ENCODE measurements around the gene PLCG2.
"Not testable (repeated sequence)": the region's sequence is repeated elsewhere in the genome, so short reads cannot be mapped to it uniquely, and the experiment has no call there.

The PLCG2 gene

DNA sequence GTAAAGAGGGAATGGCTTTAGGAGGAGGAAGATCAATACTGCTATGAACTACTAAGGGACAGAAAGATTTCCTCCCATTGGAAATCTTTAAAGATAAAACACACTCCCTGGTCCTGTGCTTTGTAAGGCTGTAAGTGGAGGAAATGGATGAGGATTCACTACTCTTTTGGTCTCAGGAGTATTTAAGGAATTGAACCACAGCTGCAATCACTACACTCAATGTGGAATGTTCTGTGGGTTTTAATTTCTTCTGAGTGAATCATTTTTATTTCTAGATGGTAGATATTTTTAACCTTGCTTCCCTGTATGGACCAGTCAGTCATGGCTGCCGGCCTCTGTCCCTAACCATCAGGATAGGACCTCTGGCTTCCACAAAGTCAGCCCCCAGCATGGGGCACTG, 166.6 kb downstream of the PLCG2 start:
- no peak for DNase-seq

DNA sequence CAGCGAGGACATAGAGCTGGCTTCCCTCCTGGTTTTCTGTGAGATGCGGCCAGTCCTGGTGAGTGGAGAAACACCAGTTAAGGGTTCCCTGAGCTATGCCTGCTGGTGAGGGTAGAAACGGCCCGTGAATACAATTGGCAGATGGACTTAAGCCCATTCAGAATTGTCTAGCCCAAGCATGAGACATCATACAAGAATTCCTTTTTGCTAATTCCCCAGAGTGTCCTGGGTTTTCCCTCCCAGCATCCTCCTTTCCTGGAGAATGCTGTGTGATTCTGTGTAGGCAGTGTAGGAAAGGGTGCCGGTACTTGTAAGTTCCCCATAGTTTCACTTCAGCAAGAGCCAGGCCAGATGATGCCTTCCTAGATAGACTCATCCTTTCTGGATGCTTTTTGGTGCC, 167.1 kb downstream of the PLCG2 start:
- DNase-seq, result no peak

DNA sequence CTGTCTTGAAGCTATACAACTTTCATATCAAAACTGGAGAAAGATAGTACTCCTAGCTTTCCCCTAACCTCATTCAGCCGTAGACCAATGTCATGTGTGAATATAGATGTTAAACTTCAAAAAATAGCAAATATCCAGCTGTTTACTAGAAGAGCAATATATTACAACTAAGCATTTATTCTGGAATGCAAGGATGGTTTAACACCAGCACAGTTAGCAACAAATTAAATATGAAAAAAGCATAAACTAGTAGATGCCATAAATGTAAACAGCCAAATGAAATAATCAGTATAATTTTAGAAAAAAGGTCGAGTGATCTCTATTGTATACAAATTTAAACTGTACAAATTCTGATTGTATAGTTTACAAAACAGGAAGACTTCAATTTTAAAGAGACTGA, 172.5 kb downstream of the PLCG2 start:
- DNase-seq, result no peak

DNA sequence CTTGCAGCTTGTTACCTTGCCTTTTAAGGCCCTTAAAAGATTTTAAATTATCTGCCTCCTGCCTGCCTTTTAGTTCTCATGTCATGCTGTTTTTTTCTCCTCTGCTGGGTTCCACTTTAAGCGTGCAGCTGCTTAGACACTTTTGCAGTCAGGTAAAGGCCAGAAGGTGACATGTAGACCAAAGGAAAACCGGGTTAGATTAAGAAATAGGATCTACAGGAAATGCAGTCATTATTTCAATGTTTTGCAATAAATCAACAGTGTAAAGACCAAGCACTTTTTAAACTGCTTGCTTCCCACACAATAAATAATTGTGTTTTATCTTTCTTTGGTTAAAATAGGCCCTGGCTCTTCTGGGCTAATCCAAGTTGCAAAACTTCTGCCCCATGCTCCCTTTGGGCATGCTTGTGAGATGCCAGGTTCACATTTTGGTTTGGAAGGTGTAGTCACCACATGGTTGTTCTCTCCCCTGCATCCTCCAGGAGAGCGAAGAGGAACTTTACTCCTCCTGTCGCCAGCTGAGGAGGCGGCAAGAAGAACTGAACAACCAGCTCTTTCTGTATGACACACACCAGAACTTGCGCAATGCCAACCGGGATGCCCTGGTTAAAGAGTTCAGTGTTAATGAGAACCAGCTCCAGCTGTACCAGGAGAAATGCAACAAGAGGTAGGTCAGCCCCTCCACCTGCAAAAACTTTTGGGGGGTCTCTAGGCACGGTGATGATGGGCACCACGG, 177.3 kb downstream of the PLCG2 start:
- no peak for DNase-seq

DNA sequence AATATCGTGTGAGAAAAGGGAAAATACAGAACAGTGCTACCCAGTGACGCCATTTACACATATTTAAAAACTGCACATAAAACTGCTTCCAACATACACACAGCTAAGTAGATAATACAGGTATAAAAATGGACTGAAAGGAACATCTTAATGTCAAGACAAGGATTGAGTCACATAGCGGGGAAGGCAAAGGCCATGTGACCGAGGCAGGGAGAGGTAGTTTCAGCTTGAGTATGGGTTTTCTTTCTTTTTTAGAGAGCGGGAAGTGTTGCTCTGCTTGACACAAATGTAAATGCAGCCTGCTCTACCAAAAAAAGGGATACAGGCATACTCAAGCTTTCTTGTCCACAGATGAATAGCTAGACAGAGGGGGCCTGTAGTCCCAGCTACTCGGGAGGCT, 185.7 kb downstream of the PLCG2 start:
- DNase-seq, result no peak

DNA sequence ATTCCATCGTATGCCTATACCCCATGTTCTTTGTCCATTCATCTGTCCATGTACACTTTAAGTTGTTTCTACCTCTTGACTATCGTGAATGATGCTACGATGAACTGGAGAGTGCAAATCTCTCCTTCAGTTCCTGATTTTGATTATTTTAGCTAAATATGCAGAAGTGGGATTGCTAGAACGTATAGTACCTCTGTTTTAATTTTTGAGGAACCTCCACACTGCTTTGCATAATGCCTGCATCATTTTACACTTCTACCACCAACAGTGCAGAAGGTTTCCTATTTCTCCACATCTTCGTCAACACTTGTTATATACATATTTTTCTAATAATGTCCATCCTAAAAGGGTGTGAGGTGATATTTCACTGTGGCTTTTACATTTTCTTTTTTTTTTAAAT, 188.3 kb downstream of the PLCG2 start:
- no peak for DNase-seq

DNA sequence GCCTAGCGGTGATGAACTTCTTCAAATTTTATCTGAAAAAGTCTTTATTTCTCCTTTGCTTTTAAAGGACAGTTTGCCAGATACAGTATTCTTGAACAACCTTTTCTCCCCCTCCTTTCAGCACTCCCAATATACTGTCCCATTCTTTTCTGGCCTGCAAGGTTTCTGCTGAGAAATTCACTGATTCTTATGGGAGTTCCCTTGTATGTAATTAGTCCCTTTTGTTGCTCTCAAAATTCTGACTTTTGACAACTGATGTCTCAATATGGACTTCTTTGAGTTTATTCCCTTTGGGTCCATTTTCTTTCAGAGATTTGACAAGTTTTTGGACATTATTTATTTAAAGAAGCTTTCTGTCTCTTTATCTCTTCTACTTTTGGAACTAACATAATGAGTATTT, 192.8 kb downstream of the PLCG2 start:
- no peak for DNase-seq

DNA sequence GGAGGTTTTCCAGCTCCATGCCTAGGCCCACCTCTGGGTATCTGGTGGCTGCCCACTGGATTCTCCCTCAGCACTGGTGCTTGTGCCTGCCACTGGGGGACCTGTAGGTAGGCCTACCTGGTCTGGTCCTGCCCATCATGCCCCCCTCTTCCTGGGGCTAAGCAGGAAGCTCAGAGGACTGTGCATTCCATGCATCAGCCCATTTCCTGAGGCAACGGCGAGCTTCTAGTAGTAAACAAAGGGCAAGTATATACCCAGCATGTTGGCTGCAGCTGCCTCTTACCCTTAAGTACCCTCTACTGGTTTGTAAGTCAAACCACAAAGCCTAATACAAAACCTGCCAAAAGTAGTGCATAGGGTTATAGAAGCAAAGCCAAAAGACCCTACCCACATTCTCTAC, 194.6 kb downstream of the PLCG2 start:
- no peak for DNase-seq

DNA sequence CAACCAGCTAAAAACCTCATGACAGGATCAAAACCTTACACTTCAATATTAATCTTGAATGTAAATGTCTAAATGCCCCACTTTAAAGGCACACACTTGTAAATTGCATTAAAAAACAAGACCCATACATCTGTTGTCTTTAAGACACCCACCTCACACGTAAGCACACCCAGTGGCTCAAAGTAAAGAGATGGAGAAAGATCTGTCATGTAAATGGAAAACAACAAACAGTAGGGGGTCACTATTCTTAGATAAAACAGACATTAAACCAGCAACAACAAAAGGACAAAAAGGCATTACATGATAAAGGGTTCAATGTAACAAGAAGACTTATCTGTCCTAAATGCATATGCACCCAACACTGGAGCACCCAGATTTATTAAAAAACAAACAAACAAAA, 196.5 kb downstream of the PLCG2 start:
- no peak for DNase-seq

DNA sequence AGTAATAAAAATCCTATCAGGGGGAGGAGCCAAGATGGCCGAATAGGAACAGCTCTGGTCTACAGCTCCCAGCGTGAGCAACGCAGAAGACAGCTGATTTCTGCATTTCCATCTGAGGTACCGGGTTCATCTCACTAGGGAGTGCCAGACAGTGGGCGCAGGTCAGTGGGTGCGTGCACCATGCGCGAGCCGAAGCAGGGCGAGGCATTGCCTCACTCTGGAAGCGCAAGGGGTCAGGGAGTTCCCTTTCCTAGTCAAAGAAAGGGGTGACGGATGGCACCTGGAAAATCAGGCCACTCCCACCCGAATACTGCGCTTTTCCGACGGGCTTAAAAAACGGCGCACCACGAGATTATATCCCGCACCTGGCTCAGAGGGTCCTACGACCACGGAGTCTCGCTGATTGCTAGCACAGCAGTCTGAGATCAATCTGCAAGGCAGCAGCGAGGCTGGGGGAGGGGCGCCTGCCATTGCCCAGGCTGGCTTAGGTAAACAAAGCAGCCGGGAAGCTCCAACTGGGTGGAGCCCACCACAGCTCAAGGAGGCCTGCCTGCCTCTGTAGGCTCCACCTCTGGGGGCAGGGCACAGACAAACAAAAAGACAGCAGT, 198.3 kb downstream of the PLCG2 start:
- not testable (repeated sequence) for DNase-seq

DNA sequence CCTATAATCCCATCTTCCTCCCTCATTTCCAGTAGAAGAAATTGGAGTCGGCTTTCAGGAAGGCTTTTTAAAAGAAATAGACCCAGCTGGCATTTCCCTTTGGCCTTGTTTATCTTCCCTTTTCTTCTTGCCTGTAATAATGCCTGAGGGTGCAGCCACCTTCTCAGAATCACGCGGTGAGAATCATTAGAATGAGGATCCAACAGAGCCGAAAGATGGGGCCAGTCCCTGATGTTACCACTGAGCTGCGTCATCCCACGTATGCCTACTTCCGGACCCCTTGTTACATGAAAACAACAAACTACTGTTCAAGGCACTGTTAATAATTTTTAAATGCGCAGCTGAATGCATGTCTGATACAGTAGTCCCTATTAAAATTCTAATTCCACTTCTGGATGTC, 208.0 kb downstream of the PLCG2 start:
- no peak for DNase-seq

DNA sequence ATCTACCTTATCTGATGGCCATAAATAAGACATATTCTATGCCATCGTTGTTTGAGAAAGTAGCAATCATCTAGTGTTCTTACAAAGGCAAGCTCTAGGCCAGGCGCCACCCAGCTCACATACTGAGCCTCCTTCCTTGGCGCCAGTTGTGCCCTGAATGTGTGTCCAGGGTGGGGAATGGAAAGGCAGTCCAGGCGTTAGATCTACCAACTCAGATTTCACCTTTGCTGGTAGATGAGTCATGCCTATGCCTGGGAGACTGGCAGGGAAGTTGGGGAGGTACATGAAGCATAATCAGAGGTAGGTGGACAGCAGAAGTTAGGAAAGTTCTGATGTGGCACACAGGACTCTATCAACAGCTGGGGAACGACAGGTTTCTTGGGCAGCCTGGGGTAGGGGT, 208.6 kb downstream of the PLCG2 start:
- DNase-seq, result no peak

DNA sequence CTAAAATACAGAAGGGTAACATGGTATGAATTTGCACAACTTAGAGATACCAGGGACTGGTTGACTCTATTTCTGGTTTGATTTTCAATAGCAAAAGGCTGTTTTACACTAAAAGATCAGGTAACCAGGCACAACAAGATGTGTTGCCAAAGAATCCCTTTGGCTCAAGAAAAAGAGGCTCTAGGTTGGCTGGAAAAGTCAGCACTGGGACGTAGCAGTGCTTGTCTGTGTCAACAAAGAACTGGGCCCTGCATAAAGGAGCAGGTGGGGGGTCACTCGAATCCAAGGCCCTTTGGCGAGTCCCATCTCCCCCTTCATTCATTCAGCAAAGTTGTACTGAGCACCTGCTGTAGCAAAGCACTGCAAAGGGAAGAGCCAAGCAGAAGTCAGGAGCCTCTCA, 213.8 kb downstream of the PLCG2 start:
- DNase-seq, result no peak

DNA sequence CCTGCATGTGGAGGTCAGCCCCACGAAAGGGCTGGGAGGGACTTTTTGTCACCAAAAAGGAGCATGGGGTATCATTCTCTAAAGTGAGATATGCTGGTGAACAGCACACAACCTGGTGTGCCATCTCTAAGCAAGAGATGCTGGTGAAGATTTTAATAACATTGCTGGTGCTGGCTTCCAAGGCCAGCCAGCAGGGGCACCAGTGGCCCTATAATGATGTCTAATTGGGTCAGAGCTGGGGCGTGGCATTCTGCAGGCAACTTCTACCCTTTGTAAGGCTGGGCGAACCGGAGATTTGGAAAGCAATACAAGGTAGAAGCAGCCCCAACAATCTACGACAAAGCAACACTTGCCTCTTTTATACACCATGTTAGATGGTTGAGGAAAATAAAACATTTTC, 215.4 kb downstream of the PLCG2 start:
- no peak for DNase-seq

DNA sequence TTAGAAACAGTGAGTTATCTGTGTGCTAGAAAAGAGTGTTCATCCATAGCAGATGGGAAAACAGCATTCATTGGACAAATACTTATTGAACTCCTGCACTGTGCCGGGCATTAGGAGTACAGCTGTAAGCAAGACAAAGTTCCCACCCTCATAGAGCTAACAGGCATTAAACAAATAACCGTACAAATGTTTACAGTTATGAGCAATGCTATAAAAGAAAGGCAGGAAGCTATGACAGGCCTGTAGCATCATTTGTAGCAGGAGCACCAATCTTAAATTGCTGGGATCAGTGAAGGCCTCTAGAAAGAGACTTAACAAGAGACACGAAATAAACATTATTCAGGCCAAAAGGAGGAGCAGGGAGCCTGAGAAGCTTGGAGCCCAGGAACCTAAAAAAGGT, 216.6 kb downstream of the PLCG2 start:
- DNase-seq, result no peak

DNA sequence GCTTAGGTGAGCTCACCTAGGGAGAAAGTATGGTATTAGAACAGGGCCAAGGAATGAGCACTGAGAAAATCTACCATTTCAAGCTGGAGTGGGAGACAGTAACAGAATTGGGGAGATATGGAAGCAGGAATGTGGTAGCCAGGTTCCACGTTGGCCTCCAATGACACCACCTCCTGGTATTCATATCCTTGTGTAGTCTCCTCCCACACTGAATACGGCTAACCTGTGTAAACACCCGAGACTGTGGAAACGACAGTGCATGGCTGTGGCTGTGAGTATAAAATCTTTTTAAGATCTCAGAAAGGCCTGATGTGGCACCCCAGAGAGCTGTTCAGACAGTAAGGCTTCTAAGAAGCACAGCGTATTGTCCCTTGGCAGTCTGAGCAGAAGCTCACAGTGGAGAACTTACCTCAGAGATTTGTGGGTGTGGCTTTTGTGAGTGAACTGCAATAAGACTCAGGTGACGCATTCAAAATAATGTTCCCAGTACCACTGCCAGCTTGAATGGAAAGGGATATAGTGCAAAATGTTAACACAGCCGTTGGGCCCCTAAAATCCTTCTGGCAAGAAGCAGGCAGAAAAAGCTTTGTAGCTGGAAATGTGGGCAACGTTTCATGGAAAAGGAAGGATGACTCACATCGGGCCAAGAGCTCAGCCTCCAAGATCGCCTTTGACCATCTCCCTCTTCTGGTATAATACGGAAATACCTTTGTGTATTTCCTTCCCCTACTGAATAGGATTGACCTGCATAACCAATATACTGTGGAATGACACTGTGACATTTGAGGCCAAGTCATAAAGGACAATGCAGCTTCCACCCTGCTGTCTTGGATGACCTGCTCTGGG, 217.8 kb downstream of the PLCG2 start:
- no peak for DNase-seq

DNA sequence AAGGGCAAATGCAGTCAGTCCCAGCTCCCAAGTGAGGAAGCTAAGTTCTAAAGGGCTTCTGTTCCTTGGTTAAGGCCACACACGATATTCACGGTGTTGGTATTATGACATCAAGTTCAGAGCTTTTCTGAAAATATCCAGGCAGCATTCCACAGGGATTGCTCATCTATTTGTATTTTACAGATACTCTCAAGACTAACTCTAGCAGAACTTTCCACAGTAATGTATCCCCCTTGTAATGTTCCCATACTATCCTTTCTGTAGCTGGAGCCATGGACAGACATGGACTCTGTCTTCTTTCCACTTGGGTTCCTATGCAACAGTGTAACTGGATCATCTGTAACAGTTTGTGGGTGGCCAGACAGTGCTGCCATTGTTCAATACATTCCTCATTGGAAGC, 218.6 kb downstream of the PLCG2 start:
- DNase-seq, result no peak

DNA sequence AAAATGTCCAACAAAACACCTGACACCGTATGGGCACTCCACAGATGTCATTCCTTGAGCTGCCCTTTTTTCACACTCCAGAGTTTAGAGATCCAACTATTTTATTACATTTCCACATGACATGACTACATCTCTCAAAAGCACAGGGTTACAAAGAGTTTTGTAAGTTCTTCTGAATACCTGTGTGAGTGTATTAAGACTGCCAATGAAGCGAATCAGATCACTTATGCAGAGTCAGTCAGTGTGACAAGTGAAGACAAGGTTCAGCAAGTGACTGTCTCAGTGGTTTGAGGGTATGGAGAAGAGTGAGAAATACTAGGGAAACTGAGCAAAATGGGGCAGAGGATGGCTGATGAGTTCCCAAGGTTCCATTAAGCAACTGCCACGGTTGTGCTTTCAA, 223.7 kb downstream of the PLCG2 start:
- DNase-seq, result no peak

DNA sequence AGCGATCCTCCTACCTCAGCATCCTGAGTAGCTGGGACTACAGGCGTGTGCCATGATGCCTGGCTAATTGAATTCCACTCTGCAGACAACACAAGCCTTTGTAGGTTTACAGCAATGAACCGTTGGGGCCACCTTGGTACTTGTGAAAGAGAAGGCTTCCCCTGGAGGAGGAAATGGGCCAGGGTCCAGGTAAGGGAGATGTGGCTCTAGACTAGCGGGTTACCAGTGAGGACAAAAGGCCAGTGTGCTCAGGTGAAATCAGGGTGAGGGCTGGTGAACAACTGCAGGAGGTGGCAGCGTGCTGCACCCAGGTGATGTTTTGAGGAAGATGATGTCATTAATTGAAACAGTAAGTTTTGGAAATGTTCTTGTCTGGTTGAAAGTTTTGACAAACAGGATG, 225.5 kb downstream of the PLCG2 start:
- DNase-seq, result no peak

DNA sequence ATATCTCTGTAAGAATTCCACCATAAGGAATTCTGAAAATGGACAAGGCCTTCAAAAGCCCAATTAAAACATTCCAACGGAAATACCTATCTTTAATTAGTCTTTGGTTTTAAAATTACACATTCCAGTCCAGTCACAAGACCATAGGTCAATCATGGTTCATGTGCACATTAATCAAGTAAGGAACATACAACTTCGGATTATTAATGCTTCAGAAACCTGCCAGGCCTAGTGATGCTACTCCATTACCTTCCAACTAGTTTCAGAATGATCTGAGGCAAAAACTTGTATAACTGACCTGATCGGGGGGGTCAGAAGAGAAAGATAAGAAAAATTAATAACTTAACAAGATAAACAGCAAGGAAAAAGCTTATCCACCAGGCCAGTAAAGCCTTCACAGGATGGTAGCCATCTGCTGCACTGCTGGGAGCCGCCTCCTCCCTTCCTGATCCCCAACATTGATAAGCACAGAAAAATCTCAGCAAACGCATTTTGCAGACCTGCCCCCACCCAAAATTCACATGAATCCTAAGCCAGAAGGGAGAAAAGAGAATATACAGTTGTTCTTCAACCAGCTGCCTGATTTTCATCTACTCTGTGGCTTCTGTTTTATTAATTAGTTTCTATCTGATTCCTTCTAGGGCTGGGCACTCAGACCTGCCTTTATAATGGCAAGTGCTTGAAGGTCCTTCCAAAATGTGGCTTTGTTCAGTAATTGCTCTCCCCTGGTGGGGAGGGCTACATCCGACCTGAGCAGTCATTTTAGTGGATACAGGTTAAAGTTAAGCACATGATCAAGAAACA, 226.1 kb downstream of the PLCG2 start:
- no peak for DNase-seq

DNA sequence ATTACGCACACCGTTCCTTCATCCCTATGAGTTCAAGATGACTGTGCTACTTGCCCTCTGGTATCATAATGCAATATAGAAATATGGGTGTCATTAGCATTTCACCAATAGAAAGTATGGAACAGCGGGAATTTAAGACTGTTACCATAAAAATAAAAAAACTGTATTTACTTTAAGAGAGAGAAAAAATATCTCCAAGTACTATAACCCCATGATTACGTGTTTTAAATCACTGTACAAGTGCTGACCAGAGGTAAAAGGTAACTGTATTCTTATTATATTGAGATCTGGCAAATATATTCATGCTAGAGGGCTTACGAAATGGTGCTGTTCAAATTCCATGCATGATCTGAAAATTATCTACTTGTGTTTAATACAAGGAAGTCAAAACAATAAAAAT, 226.9 kb downstream of the PLCG2 start:
- DNase-seq, result no peak

DNA sequence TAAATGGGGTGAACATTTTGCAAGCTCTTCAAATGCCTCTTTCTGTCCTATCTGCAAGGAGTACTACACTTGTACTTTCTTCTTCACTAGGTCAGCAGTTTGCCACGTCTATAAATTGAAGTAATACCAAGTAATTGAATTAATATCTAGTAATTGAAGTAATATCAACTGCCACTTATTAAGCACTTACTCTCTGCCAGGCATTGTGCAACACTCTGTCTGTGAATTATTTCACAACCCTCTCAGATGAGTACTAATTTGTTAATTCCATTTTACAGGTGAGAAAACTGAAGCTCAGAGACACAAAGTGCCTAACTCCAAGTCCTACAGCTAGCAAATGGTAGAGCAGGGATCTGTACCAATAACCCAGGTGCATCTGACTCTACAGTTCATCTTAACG, 228.1 kb downstream of the PLCG2 start:
- DNase-seq, result no peak

DNA sequence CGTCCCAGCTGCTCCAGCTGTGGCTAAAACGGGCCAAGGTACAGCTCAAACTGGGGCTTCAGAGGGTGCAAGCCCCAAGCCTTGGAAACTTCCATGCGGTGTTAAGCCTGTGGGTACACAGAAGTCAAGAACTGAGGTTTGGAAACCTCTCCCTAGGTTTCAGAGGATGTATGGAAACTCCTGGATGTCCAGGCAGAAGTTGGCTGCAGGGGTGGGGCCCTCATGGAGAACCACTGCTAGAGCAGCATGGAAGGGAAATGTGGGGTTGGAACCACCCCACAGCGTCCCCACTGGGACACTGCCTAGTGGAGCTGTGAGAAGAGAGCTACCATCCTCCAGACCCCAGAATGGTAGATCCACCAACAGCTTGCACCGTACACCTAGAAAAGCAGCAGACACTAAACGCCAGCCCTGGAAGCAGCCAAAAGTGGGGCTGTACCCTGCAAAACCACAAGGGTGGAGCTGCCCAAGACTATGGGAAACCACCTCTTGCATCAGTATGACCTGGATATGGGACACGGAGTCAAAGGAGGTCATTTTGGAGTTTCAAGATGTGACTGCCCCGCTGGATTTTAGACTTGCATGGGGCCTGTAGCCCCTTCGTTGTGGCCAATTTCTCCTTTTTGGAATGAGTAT, 230.0 kb downstream of the PLCG2 start:
- DNase-seq, result no peak
